GM23338 (cell line): ENCODE measurements around the gene GLDC.

Source experiments
- CTCF ChIP-seq, 2 experiments: fragments of 200-600 bp in 1 of 2; sonication (generic) in 1 of 2; conservative IDR thresholded peaks; 2 replicates each; pipeline versions ENCODE4 v1.5.1 to v1.6.1; 2016 to 2017; ENCODE audit warnings: antibody characterized with exemption in 2 of 2, low read depth in 2 of 2, mild to moderate bottlenecking in 2 of 2, moderate library complexity in 1 of 2
- EZH2 ChIP-seq: fragments of 200-600 bp; sonication (generic); IDR thresholded peaks from one replicate; pipeline ENCODE4 v1.8.0; 2017; ENCODE audit warnings: antibody characterized with exemption, mild to moderate bottlenecking, low read depth; ENCODE audit not compliant: unreplicated experiment
- EZH2phosphoT487 ChIP-seq: fragments of 200-600 bp; sonication (generic); IDR thresholded peaks from one replicate; pipeline ENCODE4 v1.8.1; 2018; ENCODE audit warnings: antibody characterized with exemption; ENCODE audit not compliant: unreplicated experiment
- JUNB ChIP-seq: IDR thresholded peaks from one replicate; pipeline ENCODE4 v1.6.1; 2016; ENCODE audit warnings: antibody characterized with exemption; ENCODE audit not compliant: unreplicated experiment
- POLR2AphosphoS5 ChIP-seq: IDR thresholded peaks from 2 replicates; pipeline ENCODE4 v1.6.1; 2016; ENCODE audit warnings: antibody characterized with exemption, low read depth
- REST ChIP-seq: IDR thresholded peaks from one replicate; pipeline ENCODE4 v1.6.1; 2018; ENCODE audit warnings: antibody characterized with exemption; ENCODE audit not compliant: unreplicated experiment
- ZNF114 ChIP-seq: fragments of 250-450 bp; sonication (Bioruptor Pico); IDR thresholded peaks from 2 replicates; pipeline ENCODE4 v1.5.0; 2020; ENCODE audit warnings: mild to moderate bottlenecking, moderate library complexity
- ZNF331 ChIP-seq: fragments of 250-450 bp; sonication (Bioruptor Pico); IDR thresholded peaks from 2 replicates; pipeline ENCODE4 v1.5.0; 2020; ENCODE audit warnings: low read depth, mild to moderate bottlenecking, moderate library complexity

GRCh38 chr9:6692433-6692832 is 46.9 kb upstream of the GLDC start:
- TF ChIP-seq REST = no peak
- TF ChIP-seq CTCF (conservative IDR thresholded peaks at IDR 0.05; ENCODE audit: low read depth in 2 of 2) = no peak
- no peak for TF ChIP-seq POLR2AphosphoS5
- no peak for TF ChIP-seq EZH2phosphoT487
- TF ChIP-seq ZNF114 (CRISPR knock-in tag) = no peak
- TF ChIP-seq JUNB = no peak
- TF ChIP-seq EZH2 = no peak
- TF ChIP-seq ZNF331 (CRISPR knock-in tag) = no peak
